Measurements from ENCODE around the gene ELOA2.
"Not testable (repeated sequence)": the region's sequence is repeated elsewhere in the genome, so short reads cannot be mapped to it uniquely, and the experiment has no call there.

Gene ELOA2

GRCh38 chr18:47035156-47035671, at the start of gene ELOA2:
Gene ELOA2 (minus strand): TSS chr18:47035621. CDS start chr18:47035264, 357 bp downstream.
- no peak for DNase-seq

GRCh38 chr18:47081578-47081977, 46.2 kb upstream of the ELOA2 start:
- DNase-seq, result no peak

DNA sequence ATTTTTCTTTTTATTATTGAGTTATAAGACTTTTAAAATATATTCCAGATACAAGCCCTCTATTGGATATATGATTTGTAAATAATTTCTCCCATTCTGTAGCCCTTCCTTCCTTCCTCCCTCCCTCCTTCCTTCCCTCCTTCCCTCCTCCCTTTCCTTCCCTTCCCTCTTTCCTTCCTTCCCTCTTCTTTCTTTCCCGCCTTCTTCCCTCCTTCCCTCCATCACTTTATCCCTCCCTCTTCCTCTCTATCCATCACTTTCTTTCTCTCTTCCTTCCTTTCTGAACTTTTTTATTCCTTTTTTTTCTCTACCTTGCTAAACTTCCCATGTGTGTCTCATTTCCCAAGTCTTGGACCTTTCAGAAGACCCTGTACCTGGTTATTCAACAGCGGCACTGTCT, 45.5 kb upstream of the ELOA2 start:
- DNase-seq, result no peak

DNA sequence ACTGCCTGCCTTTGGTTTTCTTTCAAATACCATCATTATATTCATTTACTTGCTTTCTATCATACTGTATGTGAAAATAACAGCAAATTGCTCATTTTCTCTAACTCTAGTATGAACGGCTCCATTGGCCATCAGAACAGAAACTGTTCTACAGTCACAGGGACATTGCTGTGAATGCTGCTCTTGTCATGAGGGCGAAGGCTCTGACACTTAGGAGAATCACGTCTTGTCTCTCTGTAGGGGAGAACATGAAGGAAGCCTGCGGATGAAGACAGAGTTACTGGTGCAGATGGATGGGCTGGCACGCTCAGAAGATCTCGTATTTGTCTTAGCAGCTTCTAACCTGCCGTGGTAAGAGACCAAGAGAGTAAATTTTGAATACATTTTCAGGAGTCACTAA, 41.7 kb upstream of the ELOA2 start:
- no peak for DNase-seq

DNA sequence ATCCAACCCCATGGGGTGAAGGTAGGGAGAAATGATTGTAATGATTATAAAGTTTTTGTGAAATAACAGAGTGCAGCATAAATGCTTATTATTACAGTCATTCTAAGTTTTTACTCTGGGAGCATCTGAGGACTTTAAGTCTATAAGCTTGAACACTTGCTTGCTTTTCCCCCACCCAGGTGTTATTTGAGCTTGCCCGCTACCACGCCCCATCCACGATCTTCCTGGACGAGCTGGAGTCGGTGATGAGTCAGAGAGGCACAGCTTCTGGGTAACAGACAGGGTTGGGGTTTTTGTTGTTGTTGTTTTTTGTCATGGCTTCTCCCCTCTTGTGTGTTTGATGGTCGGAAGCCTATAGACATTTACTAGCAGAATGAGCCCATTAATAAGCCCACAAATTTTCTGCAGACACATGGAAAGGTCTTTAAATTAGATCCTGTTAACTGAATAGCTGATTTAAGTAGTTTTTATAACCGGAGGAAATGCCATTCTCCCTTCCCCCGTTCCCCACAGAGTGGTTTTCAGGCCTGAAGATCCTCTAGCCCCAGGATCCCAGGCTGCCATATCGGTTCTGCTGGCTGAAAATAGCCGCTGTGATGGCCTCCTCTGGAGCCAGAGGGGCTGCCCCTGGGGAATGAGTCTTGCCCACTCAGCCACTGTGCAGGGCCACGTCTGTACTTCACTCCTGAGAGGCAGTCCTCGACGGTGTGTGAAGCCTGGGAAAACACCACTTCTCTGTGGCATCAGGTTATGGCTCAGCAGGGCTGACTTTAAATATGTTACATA, 39.9 kb upstream of the ELOA2 start:
- no peak for DNase-seq

GRCh38 chr18:47067648-47068047, 32.2 kb upstream of the ELOA2 start:
- no peak for DNase-seq

GRCh38 chr18:47063096-47063495, 27.7 kb upstream of the ELOA2 start:
- no peak for DNase-seq

DNA sequence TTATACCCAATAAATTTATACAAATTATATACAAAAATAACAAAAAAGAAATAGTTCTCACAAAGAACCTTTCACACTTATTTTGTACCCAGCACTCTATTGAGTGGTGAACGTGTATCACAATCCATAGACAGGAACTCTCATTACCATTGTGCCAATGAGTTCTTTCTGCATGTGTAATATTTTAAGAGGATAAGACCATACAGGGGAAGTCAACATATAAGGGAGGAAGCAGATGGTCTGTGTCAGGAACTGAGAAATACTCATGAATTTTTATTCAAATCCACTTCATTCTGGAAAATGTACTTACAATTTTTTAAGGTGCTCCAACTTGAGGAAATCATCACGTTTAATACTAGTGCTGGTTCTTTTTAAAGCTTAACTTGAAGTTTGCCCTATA, 27.1 kb upstream of the ELOA2 start:
- no peak for DNase-seq

DNA sequence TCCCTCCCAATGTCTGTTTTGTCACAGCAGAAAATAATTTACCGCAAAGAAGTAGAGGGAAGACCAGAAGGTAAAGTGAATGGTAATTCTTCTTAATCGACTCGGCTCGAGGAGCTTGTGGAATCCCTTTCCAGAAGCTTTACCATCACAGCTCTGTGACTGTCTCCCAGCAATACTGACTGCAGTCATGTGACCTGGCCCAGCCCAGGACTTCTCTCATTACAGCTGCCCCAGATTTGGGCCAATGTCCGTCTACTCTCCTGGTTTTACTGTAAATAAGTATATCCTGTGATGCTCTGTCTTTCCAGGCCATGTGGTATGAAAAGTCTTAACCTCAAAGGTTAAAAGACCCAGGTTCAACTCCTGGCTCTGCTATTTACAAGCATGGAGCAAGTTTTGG, 18.9 kb upstream of the ELOA2 start:
- DNase-seq, result no peak

- DNase-seq, result peak; percentile 18
Observed at GRCh38 chr18:47050468-47050867, 15.0 kb upstream of the ELOA2 start.

DNA sequence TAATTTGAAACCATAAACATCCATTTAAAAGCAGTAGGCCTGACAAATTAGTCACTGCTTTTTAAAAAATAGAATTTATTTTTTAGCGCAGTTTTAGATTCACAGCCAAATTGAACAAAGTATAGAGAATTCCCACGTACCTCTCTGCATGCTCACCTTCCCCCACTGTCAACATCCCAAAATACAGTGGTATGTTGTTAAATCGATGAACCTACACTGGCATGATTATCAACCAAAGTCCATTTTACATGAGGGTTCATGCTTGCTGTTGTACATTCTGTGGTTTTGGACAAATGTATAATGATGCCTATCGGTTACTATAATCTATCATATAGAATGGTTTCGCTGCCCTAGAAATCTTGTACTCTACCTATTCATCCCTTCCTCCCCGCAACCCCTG, 5.6 kb upstream of the ELOA2 start:
- no peak for DNase-seq

GRCh38 chr18:47036927-47037578, 1.6 kb upstream of the ELOA2 start:
- no peak for DNase-seq

- DNase-seq, result no peak
Observed at GRCh38 chr18:47036298-47036874, 965 bp upstream of the ELOA2 start.

- not testable (repeated sequence) for DNase-seq
Observed at GRCh38 chr18:47034591-47034990, 830 bp downstream of the ELOA2 start.

GRCh38 chr18:47032945-47033344, 2.5 kb downstream of the ELOA2 start:
- no peak for DNase-seq

GRCh38 chr18:47030887-47031286, 4.5 kb downstream of the ELOA2 start:
- not testable (repeated sequence) for DNase-seq

DNA sequence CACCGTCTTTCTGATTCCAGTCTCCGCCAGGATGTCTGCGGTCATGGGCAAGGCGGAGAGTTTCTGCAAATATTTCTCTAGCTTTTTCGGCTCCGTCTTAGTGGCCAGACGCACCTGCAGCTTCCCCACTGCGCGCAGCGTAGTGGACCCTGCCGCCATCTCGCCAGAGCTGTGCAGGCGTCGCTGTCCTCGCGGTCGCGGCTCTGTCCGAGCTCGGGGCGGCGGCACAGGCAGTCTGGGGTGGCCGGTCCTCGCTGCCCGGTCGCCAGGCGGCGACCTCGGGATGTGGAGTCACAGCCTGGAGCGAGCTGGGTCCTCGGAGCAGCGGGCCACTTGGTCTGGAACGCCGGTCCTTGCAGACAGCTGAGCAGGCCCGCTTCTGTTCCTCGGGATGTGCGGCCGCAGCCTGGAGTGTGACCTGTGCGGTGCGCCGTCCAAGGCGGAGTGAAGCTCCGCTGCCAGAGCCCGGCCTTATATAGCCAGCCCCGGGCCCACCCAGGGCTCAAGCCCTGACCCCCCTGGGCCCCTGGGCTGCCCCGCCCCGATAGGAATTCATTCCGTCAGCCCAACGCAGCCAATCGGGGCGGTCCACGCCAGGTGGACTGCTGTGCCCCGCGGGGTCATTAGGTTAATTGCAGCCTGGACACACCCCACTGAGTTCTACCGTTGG, 5.6 kb downstream of the ELOA2 start:
- not testable (repeated sequence) for DNase-seq

GRCh38 chr18:47028738-47029137, 6.7 kb downstream of the ELOA2 start:
- not testable (repeated sequence) for DNase-seq

- not testable (repeated sequence) for DNase-seq
Observed at GRCh38 chr18:47025557-47026174, 9.8 kb downstream of the ELOA2 start.

DNA sequence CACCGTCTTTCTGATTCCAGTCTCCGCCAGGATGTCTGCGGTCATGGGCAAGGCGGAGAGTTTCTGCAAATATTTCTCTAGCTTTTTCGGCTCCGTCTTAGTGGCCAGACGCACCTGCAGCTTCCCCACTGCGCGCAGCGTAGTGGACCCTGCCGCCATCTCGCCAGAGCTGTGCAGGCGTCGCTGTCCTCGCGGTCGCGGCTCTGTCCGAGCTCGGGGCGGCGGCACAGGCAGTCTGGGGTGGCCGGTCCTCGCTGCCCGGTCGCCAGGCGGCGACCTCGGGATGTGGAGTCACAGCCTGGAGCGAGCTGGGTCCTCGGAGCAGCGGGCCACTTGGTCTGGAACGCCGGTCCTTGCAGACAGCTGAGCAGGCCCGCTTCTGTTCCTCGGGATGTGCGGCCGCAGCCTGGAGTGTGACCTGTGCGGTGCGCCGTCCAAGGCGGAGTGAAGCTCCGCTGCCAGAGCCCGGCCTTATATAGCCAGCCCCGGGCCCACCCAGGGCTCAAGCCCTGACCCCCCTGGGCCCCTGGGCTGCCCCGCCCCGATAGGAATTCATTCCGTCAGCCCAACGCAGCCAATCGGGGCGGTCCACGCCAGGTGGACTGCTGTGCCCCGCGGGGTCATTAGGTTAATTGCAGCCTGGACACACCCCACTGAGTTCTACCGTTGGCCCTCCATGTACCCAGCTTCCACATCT, 11.5 kb downstream of the ELOA2 start:
- DNase-seq, result not testable (repeated sequence)

DNA sequence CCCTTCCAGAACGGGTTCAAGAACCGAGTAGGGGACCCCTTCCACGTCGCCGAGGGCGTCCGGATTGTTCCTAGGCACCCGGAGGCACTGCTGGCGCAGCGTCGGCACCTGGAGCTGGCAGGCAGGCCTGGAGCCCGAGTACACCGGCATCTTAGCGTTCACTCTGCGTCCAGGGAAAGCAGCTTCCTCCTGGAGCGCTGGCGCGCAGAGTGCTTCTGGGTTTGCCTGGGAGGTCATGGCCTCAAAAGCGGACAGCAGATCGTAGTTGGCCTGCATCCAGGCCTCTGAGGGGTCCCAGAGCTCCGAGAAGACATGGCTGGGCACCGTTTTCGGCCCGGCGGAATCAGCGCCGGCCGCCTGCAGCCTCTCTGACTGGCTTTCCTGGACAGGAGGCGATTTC, 12.6 kb downstream of the ELOA2 start:
- DNase-seq, result not testable (repeated sequence)

DNA sequence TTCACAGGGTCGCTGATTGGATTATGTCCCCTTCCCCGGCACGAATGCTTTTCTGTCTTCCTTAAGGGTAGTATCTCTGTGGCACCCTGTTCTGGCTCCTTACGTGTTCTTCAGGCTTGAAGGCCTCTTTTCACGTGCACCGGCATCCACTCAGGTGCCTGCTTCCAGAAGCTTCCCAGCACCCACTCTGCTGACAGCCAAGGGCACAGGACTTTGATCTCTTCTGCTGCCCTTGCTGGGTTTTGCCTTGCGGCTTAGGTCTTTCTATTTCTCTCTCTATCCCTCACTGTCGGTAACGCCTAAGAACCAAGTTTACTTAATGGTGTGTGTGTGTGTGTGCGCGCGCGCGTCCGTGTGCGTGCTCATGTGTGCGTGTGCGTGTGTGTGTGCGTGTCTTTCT, 14.7 kb downstream of the ELOA2 start:
- not testable (repeated sequence) for DNase-seq

Data from CD4-positive, alpha-beta T cell treated with Interleukin-17A for 4 hours (primary cell).